HG02981 (cell line): Measurements from ENCODE around the gene NDUFS1.
A peak's percentile ranks its signal among the peaks of the same experiment; 100 is the strongest.
"Not testable (repeated sequence)": the region's sequence is repeated elsewhere in the genome, so short reads cannot be mapped to it uniquely, and the experiment has no call there.

Experiments
- ATAC-seq: cut with Tn5 transposase; IDR thresholded peaks from one replicate; pipeline ENCODE4 v1.9.1; 2021; ENCODE audit warnings: mild to moderate bottlenecking, moderate library complexity; ENCODE audit not compliant: unreplicated experiment

Gene NDUFS1

DNA sequence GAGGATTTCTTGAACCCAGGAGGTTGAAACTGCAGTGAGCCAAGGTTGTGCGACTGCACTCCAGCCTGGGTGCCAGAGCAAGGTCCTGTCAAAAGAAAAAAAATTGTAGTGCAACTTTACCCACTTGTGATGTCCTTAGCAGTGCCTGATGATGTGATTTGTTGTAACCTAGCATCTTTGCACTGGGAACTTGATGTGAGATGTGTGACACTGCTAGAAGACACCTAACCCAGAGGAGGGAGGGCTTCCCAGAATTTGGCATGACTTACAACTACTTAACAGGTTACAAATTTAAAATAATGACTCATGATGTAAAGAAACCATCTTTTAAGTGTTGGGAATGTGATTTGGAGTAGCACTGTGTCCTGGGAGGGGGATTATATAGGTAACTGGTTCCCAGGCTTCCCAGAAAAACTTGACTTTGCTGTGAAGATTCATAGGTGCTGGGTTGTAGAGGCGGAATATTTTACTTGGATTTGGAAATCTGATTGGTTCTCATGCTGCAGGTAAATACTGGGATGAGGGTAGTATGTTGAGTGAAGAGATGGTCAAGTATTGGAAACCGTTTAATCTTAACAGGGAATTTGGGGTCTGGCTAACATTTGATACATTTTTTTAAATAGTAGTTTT, 4.1 kb upstream of the NDUFS1 start:
- ATAC-seq: no peak

DNA sequence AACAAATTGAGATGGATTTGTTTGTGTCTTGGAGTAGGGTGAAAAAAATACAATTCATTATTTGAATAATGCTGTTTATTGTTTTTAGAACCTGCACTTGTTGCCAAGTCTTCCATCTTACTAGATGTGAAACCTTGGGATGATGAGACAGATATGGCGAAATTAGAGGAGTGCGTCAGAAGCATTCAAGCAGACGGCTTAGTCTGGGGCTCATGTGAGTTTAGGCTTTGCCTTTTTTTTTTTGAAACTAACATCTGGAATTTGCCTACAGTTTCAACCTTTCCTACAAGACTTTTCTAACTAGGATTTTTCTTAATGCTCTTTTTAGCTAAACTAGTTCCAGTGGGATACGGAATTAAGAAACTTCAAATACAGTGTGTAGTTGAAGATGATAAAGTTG, 3.2 kb upstream of the NDUFS1 start:
- ATAC-seq: not testable (repeated sequence)

DNA sequence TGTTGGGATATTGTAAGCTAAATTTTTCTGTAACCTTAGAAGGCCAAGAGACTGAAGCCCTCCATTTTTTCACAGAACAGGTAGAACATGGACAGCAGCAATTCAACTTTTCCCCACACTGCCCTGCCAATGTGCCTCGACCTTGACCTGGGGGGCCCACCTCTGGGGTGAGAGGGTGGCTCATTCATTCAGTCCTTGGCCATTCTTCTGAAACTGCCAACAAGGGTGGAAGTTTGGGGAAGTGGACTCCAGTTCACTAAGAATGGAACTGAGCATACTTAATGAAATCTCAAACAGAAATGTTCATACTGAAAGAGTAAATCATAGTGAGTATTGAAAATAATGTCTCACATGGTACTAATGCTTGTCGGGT, 1.5 kb upstream of the NDUFS1 start:
- ATAC-seq: no peak

DNA sequence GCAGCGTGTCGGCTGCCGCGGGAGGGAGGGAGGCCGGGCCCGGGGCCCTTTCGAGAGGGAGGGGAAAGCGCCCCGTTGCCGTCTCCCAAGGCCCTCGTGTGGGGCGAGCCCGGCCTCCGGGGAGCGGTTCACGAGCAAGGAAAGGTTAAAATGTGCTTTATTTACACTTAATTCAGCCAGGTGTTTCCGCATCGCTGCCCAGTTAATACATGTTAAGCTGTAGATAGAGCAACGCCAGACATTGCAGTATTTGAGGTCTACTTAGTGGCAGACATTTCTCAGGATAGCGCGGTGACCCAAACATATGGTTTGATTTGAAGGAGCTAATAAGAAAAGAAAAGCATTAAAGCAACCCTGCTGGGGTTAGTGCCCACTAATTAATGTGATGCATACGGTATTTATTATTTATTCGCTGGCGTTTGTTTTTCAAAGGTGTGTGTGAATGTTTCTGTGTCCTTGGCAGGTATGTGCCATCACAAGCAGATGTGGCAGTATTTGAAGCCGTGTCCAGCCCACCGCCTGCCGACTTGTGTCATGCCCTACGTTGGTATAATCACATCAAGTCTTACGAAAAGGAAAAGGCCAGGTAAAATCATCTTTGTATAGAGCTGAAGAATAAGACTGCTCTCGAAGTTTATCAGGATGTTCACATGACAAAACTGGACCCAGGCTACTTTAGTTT, 1.0 kb upstream of the NDUFS1 start:
- ATAC-seq: peak; percentile 49

DNA sequence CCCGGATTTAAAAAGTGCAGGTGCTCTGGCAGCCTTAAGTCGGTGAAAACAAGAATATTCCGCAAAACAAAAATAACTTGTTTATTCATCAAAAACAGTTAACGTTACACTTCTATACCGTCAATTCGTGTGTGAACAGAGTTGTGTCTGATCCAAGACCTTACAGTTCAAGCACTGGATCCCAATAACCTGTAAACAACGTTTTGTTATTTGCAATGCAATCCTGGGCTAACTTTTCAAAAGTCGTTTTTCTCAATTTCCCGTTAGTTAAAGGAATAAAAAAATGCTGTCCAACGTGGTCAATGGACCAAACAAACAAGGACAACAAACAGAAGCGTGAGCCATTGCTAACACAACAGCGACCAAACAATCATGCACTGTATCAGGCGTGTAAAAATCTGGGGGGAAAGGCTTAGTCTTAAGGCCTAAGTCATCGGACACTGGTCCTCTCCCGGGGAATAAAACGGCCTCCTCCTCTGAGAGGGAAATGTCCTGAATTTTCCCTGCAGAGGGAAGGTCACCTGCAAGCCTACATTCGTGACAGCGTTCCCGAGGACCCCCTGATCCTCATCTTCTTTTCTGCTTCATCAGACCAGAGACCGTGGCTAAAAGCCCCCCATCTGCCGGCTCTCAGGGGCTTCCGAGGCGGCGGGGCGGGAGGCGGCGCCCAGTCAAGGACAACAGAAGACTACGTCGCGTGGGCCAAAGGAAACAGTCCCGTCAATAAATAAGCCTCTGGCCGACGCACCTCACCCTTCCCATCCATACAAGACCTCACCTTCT, 490 bp downstream of the NDUFS1 start:
- peak; percentile 10 for ATAC-seq

DNA sequence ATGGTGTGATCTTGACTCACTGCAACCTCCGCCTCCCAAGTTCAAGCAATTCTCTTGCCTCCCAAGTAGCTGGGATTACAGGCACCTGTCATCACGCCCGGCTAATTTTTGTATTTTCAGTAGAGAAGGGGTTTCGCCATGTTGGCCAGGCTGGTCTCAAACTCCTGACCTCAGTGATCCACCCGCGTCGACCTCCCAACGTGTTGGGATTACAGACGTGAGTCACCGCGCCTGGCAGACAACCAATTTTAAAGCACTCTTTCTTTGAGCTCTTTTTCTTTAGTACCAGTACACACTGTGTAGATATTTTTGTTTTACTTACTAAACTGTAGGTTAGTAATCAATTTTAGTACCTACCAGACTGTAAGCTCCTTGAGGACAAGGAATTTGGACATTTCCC, 2.2 kb downstream of the NDUFS1 start:
- ATAC-seq: not testable (repeated sequence)

DNA sequence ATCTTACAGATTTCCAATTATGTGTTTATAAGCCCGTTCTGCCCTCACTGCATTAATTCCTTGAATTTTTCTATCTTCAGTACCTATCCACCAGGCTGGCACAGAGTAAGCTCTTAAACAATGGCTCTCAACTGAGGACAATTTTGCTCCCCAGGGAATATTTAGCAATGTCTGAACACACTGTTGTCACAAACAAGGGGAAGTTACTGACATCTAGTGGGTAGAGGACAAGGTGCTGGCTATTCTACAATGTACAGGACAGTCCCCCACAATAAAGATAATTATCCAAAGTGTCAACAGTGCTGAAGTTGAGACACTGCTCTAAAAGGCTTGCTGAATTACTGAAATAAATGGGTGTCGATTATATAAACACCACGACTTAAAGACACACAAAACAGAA, 5.0 kb downstream of the NDUFS1 start:
- no peak for ATAC-seq

DNA sequence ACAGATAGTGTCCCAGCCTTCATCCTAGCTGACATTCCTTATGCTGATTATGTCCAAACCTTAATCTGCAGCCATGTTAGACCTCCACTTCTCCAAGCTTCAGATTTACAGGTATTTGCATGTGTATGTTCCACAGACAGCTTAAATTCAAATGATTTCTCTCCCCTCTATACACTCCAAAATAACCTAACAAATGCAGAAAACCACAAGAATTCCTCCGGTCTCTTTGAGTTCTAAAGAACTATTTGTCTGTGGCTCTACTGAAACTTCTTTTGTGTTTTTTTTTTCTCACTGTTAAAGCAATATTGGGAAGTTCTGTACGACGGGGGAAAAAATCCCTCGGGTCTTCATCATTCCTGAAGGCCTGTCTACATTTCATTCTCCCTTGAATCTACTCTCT, 8.6 kb downstream of the NDUFS1 start:
- ATAC-seq: no peak

DNA sequence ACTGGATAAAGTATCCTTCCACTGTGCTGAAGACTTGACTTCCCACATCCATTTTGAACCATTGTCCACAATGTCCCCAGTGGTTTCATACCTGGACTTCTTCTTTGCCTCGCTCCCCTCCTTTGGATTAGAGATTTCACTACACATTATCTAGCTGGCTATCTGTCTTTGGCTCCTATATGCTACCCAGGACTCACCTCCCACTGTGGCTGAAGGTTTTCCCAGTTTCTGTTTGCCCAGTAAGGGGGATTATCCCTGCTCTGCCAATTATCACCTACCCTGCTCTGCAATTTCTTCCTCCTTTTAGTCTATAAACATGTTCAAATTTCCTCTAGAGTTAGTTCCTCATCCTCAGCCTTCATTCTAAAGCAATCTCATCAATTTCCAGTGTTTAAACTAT, 9.1 kb downstream of the NDUFS1 start:
- ATAC-seq: no peak

DNA sequence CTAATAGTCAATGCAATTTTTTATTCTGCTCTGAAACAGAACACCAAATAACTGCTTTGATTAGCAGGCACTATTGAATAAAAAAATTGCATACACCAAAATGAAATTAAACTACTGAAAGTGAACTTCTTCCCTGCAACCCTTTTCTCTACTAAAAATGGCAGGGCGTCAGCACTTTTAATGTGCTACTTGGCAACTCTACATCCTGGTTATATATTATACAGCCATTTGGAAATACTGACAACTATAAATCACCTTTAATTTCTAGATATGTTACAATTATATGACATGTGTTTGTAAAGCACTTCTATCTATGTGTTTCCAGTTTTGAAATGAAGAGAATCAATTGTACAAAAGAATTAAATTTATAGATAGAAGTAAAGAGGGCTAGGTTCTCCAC, 9.9 kb downstream of the NDUFS1 start:
- ATAC-seq: no peak

DNA sequence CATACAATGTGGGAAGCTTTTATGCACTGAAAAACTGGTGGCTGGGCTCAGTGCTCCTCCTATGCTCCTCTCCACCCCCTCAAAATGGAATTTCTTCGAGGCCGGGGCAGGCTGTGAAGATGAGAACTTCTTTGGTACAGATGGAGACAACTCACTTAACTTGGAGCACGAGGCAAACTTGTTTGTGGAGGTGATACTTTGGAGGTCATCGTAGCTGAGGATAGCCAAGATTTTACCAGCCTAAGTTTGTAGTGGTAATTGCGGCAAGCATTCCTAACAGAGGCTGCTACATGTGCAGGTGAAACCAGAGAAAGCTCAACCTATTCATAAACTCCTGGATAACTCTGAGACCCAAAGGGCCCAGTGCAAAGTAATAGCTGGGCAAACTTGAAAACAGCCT, 13.6 kb downstream of the NDUFS1 start:
- ATAC-seq: no peak

DNA sequence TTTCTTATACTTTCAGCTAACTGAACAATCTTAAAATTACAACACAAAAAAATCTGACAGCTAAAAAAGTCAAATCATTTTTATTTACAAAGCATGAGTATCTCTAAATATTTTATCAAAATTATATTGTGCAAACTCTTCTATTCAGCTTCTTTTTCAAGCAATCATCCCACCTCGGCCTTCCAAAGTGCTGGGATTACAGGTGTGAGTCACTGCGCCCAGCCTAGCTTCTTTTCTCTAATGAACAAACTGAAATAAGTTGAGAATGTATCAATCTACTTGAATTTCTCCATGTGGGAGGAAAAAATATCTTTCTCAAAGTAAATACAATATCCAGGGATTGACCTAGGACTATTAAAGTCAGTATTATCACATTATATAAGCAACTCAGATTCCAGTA, 14.9 kb downstream of the NDUFS1 start:
- no peak for ATAC-seq

DNA sequence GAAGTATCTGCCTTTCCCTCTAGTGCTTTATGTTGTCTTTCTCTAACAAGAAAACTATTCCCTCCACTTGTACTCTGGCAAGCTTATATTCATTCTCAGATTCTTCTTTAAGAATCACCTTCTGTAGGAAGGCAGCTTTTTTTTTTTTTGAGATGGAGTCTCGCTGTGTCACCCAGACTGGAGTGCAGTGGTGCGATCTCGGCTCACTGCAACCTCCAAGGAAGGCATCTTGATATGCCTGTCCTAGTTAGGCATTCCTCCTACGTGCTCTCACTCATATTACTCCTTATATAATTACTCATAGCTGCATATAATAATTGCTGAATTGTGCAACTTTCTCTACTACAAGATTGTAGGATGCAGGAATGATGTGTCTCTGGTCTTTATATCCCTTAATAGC, 15.8 kb downstream of the NDUFS1 start:
- no peak for ATAC-seq

DNA sequence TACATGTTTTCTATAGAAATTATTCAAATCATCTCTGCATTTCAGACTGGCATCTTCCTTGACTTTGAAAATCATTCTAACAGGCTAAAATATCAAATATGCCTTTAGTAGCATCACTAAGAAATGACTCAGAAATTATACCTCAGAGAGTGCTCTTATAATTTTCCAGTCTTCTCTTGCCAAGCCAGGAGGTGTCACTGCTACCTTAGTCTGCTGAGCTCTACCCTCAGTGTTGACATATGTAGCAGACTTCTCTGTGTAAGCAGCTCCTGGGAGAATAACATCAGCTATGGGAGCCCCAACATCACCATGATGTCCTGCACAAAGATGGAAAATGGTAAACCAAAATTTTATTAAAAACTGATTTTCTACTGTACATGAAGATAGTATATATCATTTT, 31.6 kb downstream of the NDUFS1 start:
- no peak for ATAC-seq

DNA sequence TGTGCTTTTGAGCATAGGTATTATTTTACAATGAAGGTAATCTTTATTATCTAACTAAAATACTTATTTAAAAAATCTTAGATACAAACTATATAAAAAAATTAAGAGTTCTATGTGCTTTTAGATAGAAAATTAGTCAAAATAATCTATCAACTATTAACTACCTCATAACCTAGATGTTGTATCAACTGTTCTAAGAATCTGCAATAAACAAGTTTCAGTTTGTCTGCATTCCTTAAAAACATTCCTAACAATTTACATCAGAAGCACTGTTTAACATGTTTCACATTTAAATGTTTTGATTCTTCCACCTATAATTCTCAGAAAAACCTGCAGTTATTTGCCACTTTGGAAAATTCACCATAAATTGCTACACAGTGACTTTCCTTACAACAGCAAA, 33.3 kb downstream of the NDUFS1 start:
- no peak for ATAC-seq

DNA sequence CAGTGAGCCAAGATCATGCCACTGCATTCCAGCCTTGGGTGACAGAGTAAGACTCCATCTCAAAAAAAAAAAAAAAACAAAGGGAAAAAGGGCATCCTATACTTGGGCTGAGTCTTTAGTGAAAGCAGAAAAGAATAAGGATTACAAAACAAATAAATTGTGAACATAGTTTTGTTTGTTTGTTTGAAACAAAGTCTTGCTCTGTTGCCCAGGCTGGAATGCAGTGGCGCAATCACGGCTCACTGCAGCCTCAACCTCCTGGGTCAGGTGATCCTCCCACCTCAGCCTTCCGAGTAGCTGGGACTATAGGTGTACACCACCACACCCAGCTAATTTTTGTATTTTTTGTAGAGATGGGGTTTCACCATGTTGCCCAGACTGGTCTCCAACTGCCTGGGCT, 36.7 kb downstream of the NDUFS1 start:
- ATAC-seq: not testable (repeated sequence)

DNA sequence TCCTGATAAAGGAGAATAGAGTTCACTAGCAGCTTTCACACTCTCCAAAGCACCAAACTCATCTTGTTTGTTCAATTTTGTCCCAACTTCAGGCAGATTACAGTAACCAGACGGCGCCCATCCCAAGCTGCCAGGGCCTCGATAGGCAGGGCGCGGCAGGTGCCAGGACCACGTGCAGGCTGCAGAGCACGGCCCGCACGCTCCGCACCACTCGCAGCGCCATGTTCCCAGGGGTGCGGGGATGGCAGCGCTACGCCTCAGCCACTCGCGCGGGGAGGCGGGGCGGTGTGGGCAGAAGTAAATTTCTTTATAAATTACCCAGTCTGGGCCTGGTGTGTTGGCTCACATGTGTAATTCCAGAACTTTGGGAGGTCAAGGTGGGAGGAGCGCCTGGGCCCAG, 43.0 kb downstream of the NDUFS1 start:
- ATAC-seq: no peak

DNA sequence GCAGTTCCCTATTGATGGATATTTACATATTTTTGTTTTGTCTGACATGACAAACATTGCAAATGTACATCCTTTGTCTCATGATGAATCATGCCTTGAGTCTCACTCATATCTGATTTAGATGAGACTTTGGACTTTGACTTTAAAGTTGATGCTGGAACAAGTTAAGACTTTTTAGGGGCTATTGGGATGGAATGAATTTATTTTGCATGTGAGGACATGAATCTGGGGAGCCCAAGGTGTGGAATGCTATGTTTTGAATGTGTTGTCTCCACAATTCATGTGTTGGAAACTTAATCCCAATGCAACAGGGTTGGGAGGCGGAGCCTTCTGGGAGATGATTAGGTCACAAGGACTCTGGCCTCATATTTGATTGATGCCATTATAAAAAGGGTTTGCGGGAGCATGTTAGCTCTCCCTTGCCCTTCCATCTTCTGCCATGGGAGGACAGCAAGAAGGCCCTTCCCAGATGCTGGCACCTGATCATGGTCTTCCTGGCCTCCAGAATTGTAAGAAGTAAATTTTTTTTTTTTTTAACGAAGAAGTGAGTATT, 44.1 kb downstream of the NDUFS1 start:
- ATAC-seq: no peak

DNA sequence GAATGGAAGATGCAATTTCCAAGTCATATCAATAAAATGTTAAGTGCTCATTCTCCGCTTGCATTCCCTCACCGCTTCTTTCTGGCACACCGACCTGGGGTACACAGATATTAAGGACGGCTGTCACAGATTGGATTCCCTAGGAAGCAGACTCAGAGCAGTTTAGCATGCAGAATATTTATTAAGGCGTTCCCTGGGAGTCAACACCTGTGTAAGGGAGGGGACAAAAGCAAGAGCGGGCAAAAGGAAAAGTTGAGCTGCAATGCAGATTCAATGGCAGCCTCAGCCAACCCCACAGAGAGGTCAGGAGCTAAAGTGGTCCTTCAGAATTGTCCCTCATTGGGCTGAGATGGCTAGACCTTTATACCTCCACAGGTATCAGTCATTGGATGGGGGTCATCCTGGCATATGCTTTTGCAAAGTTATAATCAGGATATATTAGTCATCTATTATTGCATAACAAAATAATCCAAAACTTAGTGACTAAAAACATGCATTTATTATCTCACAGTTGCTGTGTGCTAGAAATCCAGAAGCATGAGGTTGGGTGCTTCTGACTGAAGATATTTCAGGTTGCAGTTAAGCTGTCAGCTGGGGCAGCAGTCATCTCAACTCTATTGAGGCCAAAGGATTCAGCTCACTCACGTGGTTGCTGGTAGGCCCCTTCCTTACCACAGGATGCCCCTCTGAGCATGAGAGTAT, 46.2 kb downstream of the NDUFS1 start:
- no peak for ATAC-seq

DNA sequence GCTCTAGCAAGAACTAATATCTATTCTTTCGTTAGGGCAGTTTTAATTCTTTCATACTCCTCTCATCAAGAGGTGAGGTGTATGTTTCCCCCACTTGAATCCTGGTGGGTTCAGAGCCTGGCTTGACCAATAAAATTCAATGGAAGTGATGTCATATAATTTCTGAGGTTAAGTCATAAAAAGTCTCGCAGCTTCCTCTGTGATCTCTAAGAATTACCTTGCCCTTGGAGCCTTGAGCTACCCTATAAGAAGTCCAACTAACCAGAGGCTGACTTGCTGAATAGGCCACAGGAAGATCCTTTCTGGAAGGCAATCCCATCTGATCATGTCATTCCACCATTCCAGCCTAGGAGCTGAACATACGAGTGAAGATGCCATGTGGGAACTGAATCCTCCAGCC, 47.1 kb downstream of the NDUFS1 start:
- ATAC-seq: no peak

DNA sequence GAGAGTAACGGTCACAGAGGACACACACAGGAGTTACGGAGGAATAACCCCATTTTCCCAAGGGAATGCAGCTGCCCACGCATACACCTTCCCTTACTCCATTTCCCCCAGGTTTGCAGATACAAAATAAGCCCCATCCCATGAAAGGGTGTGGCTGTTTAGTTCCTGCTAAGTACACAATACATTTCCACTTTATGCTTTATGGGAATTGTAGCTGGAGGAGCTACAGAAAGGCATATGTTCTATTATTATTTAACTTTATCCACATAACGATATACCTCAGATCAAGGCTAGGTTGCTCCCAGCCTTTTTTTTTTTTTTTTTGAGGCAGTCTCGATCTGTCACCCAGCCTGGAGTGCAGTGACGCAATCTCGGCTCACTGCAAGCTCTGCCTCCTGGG, 50.5 kb downstream of the NDUFS1 start:
- ATAC-seq: no peak
